Ishikawa (cell line): ENCODE data around the gene MYO1A.

Source experiments
- EP300 ChIP-seq: IDR thresholded peaks from 2 replicates; pipeline ENCODE4 v1.6.1; 2012; ENCODE audit warnings: borderline replicate concordance
- FOXM1 ChIP-seq: IDR thresholded peaks from 2 replicates; pipeline ENCODE4 v1.6.1; 2012; ENCODE audit warnings: low read depth, borderline replicate concordance
- RAD21 ChIP-seq: IDR thresholded peaks from 2 replicates; pipeline ENCODE4 v1.6.1; 2012; ENCODE audit warnings: low read depth
- REST ChIP-seq: IDR thresholded peaks from 2 replicates; pipeline ENCODE4 v1.6.1; 2012; ENCODE audit warnings: low read depth, mild to moderate bottlenecking
- TAF1 ChIP-seq: IDR thresholded peaks from 2 replicates; pipeline ENCODE4 v1.6.1; 2012; ENCODE audit warnings: low read depth, mild to moderate bottlenecking

- no peak for TF ChIP-seq FOXM1
- no peak for TF ChIP-seq RAD21
- no peak for TF ChIP-seq EP300
- TF ChIP-seq REST = no peak
- no peak for TF ChIP-seq TAF1
Measured at GRCh38 chr12:57010627-57011247, 39.2 kb downstream of the MYO1A start.
